Inflammatory macrophage treated with lipopolysaccharide for 4 hours (primary cell): ENCODE results near the gene AK9.
"Not testable (repeated sequence)": the region's sequence is repeated elsewhere in the genome, so short reads cannot be mapped to it uniquely, and the experiment has no call there.

Experiments
- DNase-seq: peaks from one replicate; pipeline ENCODE4 v3.0.0-alpha.2; 2020

AK9 gene

GRCh38 chr6:109623288-109623687 is 67.7 kb downstream of the AK9 start:
- DNase-seq = peak; percentile 16

GRCh38 chr6:109612268-109612667 is 78.7 kb downstream of the AK9 start:
- no peak for DNase-seq

GRCh38 chr6:109611502-109611901 is 79.5 kb downstream of the AK9 start:
- DNase-seq = no peak

GRCh38 chr6:109610590-109610989 is 80.4 kb downstream of the AK9 start:
- DNase-seq = peak; percentile 5

GRCh38 chr6:109609737-109610136 is 81.3 kb downstream of the AK9 start:
- DNase-seq = no peak

GRCh38 chr6:109606359-109606758 is 84.6 kb downstream of the AK9 start:
- DNase-seq = no peak

- peak; percentile 25 for DNase-seq
Observed at GRCh38 chr6:109595998-109596397, 95.0 kb downstream of the AK9 start.

GRCh38 chr6:109580519-109580918 is 110.5 kb downstream of the AK9 start:
- no peak for DNase-seq

- DNase-seq = peak; percentile 87
Observed at GRCh38 chr6:109579361-109579760, 111.6 kb downstream of the AK9 start.

- not testable (repeated sequence) for DNase-seq
Observed at GRCh38 chr6:109569901-109570300, 121.1 kb downstream of the AK9 start.

- no peak for DNase-seq
Observed at GRCh38 chr6:109561844-109562243, 129.2 kb downstream of the AK9 start.

GRCh38 chr6:109531446-109531845 is 159.6 kb downstream of the AK9 start:
- no peak for DNase-seq

GRCh38 chr6:109527989-109528388 is 163.0 kb downstream of the AK9 start:
- no peak for DNase-seq

- peak; percentile 77 for DNase-seq
Observed at GRCh38 chr6:109526905-109527628, 163.9 kb downstream of the AK9 start.

GRCh38 chr6:109524129-109524528 is 166.9 kb downstream of the AK9 start:
- no peak for DNase-seq

GRCh38 chr6:109523478-109523877 is 167.5 kb downstream of the AK9 start:
- no peak for DNase-seq

GRCh38 chr6:109521080-109521479 is 169.9 kb downstream of the AK9 start:
- peak; percentile 85 for DNase-seq

GRCh38 chr6:109519647-109520046 is 171.4 kb downstream of the AK9 start:
- DNase-seq = not testable (repeated sequence)

GRCh38 chr6:109516929-109517328 is 174.1 kb downstream of the AK9 start:
- DNase-seq = no peak

- DNase-seq = peak; percentile 45
Observed at GRCh38 chr6:109515781-109516409, 175.1 kb downstream of the AK9 start.

- no peak for DNase-seq
Observed at GRCh38 chr6:109514946-109515345, 176.1 kb downstream of the AK9 start.

GRCh38 chr6:109513571-109514071 is 177.4 kb downstream of the AK9 start:
- DNase-seq = peak; percentile 42

- no peak for DNase-seq
Observed at GRCh38 chr6:109512271-109512817, 178.7 kb downstream of the AK9 start.

- no peak for DNase-seq
Observed at GRCh38 chr6:109511832-109512231, 179.2 kb downstream of the AK9 start.
